ENCODE results near the gene SPEF2.

Gene SPEF2

GRCh38 chr5:35593338-35593737 is 24.3 kb upstream of the SPEF2 start:
- Histone ChIP-seq H3K27ac (ENCODE audit: low read depth, low read length, poor library complexity, severe bottlenecking) (no peak overlapping the region), H4K20me1 (ENCODE audit: insufficient read depth, low read length) (no peaks in the 10 kb centered on the region), H3F3A (ENCODE audit: insufficient read depth, low read length) (no peaks in the 10 kb centered on the region), H3K4me1 (ENCODE audit: insufficient read depth, low read length, severe bottlenecking) (no peaks in the 10 kb centered on the region), H3K9me2 (ENCODE audit: low read depth, low read length) (no peaks in the 10 kb centered on the region), H3K9me3 (ENCODE audit: low read length) (no peaks in the 10 kb centered on the region), H2AFZ (ENCODE audit: low read length) (no peak overlapping the region), H3K4me3 (ENCODE audit: low read depth, low read length, poor library complexity, severe bottlenecking) (no peak overlapping the region), H3K79me2 (ENCODE audit: insufficient read depth, low read length) (no peaks in the 10 kb centered on the region), H3K36me3 (ENCODE audit: insufficient read depth, low read length) (no peaks in the 10 kb centered on the region), H3K27me3 (ENCODE audit: insufficient read depth, low read length) (no peaks in the 10 kb centered on the region), H3K9ac (ENCODE audit: low read length) (no peak overlapping the region), H3K4me2 (ENCODE audit: low read length) (no peak overlapping the region)
- no peak for TF ChIP-seq CTCF (IDR thresholded peaks at IDR 0.05; ENCODE audit: low read length)
- no peak for TF ChIP-seq EZH2 (IDR thresholded peaks at IDR 0.05; ENCODE audit: borderline replicate concordance, low read length)

- Histone ChIP-seq H3K9ac (ENCODE audit: low read length) (no peak overlapping the region), H4K20me1 (ENCODE audit: insufficient read depth, low read length) (no peaks in the 10 kb centered on the region), H3K9me2 (ENCODE audit: low read depth, low read length) (no peaks in the 10 kb centered on the region), H3K9me3 (ENCODE audit: low read length) (no peaks in the 10 kb centered on the region), H2AFZ (ENCODE audit: low read length) (no peak overlapping the region), H3K27me3 (ENCODE audit: insufficient read depth, low read length) (no peaks in the 10 kb centered on the region), H3K4me1 (ENCODE audit: insufficient read depth, low read length, severe bottlenecking) (no peaks in the 10 kb centered on the region), H3F3A (ENCODE audit: insufficient read depth, low read length) (no peaks in the 10 kb centered on the region), H3K79me2 (ENCODE audit: insufficient read depth, low read length) (no peaks in the 10 kb centered on the region), H3K4me2 (ENCODE audit: low read length) (no peak overlapping the region), H3K27ac (ENCODE audit: low read depth, low read length, poor library complexity, severe bottlenecking) (no peak overlapping the region), H3K4me3 (ENCODE audit: low read depth, low read length, poor library complexity, severe bottlenecking) (no peak overlapping the region), H3K36me3 (ENCODE audit: insufficient read depth, low read length) (no peaks in the 10 kb centered on the region)
- TF ChIP-seq EZH2 (IDR thresholded peaks at IDR 0.05; ENCODE audit: borderline replicate concordance, low read length) = no peak
- peak; percentile 63 for TF ChIP-seq CTCF (IDR thresholded peaks at IDR 0.05; ENCODE audit: low read length)
Observed at GRCh38 chr5:35598707-35599370, 18.8 kb upstream of the SPEF2 start.

- H3K9ac ChIP-seq (ENCODE audit: low read length) = no peak overlapping the region
- H3K27me3 ChIP-seq (ENCODE audit: insufficient read depth, low read length) = no peaks in the 10 kb centered on the region
- no peaks in the 10 kb centered on the region for H4K20me1 ChIP-seq (ENCODE audit: insufficient read depth, low read length)
- no peaks in the 10 kb centered on the region for H3F3A ChIP-seq (ENCODE audit: insufficient read depth, low read length)
- H3K27ac ChIP-seq (ENCODE audit: low read depth, low read length, poor library complexity, severe bottlenecking) = no peak overlapping the region
- H3K4me1 ChIP-seq (ENCODE audit: insufficient read depth, low read length, severe bottlenecking) = no peaks in the 10 kb centered on the region
- no peaks in the 10 kb centered on the region for H3K9me2 ChIP-seq (ENCODE audit: low read depth, low read length)
- H2AFZ ChIP-seq (ENCODE audit: low read length) = no peak overlapping the region
- no peaks in the 10 kb centered on the region for H3K79me2 ChIP-seq (ENCODE audit: insufficient read depth, low read length)
- H3K4me3 ChIP-seq (ENCODE audit: low read depth, low read length, poor library complexity, severe bottlenecking) = no peak overlapping the region
- H3K36me3 ChIP-seq (ENCODE audit: insufficient read depth, low read length) = no peaks in the 10 kb centered on the region
- TF ChIP-seq EZH2 (IDR thresholded peaks at IDR 0.05; ENCODE audit: borderline replicate concordance, low read length) (no peak), CTCF (IDR thresholded peaks at IDR 0.05; ENCODE audit: low read length) (no peak)
- no peak overlapping the region for H3K4me2 ChIP-seq (ENCODE audit: low read length)
- no peaks in the 10 kb centered on the region for H3K9me3 ChIP-seq (ENCODE audit: low read length)
Observed at GRCh38 chr5:35600591-35600990, 17.1 kb upstream of the SPEF2 start.
